T47D (cell line): ENCODE data around the gene AFAP1L2.
A peak's percentile ranks its signal among the peaks of the same experiment; 100 is the strongest.

Experiments used
- DNase-seq, 2 experiments: peaks; one replicate each; pipeline versions ENCODE4 v3.0.0 to v3.0.0-alpha.2; 2011 to 2012; ENCODE audit warnings: low read depth in 1 of 2, low spot score in 1 of 2
- JUND ChIP-seq: IDR thresholded peaks from 2 replicates; pipeline ENCODE4 v1.6.1; 2012; ENCODE audit warnings: low read depth
- in situ Hi-C: cut with HindIII; loops from 2 replicates; pipeline ENCODE4 v1.10.0; 2016; ENCODE audit warnings: low sequenced_read_pairs, low pct_unique_long_range_greater_than_20kb

Gene AFAP1L2

DNA sequence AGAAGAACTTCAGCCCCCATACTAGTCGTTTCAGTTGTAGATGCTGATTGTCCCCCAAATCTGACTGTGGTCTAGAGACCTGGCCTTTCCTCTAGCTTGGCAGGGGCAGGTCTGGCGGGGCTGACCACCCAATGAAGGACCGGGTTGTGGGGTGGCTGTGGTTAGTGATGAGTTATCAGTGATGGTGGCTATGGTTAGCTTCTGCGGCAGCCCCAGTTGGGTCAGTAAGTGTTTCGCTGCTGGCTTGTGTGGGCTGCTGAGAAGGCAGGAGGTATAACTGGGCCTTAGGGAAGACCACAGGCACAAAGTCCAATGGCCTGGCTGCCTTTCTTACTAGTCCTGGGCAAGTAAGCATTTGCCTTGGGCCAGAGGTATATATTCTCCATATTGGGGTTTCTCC is 143.9 kb downstream of the AFAP1L2 start:
- DNase-seq = no peak
- in situ Hi-C loops = no loop called here

DNA sequence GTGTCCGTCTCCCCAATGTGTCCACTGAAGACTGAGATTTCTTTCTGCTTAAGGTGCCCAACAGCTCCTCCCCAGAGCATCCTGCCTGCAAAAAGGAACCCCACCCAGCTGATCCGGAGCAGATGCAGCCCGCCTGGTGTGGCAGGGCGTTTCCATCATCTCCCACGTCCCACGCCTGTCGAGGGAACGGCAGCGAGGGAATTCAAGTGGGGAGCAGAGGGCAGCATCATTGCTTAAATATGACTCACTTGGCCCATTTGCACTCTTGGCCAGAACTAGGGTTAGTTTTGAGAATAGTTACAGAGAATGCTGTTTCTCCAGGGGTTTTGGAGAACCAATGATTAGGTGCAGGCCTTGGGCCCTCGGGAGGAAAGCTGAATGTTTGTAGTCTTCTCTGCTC is 144.5 kb downstream of the AFAP1L2 start:
- in situ Hi-C loops = no loop called here
- no peak for DNase-seq

More for the DNA sequence above, 143.9 kb downstream of the AFAP1L2 start:
- TF ChIP-seq JUND = no peak

DNA sequence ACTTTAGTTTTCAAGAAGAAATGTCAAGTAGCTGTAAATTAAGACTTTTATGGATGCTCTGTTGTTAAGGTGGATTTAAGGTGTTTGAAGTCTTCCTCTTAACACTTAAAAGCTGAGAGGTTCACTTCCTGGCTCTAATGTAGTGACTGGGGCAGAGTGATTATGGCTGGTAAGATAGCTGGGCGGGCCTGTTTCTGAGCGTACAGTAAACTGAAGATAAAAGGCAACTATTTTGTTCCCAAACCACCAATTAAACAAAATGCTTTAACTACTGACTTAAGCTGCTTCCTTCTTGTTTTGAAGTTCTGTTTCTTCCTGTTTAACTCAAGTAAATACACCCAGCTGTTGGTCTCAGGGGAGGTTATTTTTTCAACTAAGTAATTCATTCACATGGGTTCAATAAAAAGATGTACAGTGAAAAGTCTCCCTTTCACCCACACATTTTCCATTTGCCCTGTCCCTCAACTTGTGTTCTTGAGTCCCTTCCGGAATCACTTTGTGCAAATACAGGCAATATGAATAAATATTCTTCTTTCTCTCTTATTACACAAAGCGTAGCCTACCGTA is 145.9 kb downstream of the AFAP1L2 start:
- no peak for DNase-seq
- in situ Hi-C loops = no loop called here
- no peak for TF ChIP-seq JUND

More for the DNA sequence above, 144.5 kb downstream of the AFAP1L2 start:
- no peak for TF ChIP-seq JUND

DNA sequence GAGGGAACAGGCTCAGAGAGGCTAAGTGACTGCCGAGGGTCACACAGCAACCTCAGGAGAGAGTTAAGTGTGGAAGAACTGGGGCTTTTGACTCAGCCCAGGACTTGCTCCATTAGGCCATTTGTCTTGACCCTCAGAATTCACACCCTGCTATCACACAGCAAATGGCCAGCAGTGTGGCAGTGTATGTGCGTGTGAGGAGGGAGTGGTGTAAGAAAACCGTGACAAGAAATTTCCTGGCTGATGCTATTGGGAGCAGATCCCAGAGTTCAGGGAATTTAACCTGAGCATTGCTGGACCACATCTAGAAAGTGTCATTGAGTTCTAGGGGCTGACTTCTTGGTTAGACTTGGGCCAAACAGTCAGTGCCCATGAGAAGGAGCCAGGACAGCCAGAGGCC is 146.8 kb downstream of the AFAP1L2 start:
- in situ Hi-C loops = no loop called here
- TF ChIP-seq JUND = no peak
- DNase-seq = no peak

DNA sequence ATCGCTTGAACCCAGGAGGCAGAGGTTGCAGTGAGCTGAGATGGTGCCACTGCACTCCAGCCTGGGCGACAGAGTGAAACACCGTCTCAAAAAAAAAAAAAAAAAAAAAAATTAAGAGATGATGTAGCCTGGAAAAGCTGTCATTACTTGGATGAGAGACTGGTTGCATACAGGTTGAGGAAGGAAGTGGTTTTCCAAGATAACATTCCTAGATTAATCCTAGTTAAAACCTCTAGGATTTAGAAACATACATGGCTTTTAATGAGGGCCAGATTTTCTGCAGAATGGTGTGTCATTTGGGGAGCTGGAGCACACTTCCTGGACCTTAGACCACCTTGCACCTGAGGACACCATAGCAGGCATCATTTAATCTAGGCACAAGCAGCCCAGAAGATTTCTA is 147.5 kb downstream of the AFAP1L2 start:
- no peak for TF ChIP-seq JUND
- in situ Hi-C loops = no loop called here
- no peak for DNase-seq

DNA sequence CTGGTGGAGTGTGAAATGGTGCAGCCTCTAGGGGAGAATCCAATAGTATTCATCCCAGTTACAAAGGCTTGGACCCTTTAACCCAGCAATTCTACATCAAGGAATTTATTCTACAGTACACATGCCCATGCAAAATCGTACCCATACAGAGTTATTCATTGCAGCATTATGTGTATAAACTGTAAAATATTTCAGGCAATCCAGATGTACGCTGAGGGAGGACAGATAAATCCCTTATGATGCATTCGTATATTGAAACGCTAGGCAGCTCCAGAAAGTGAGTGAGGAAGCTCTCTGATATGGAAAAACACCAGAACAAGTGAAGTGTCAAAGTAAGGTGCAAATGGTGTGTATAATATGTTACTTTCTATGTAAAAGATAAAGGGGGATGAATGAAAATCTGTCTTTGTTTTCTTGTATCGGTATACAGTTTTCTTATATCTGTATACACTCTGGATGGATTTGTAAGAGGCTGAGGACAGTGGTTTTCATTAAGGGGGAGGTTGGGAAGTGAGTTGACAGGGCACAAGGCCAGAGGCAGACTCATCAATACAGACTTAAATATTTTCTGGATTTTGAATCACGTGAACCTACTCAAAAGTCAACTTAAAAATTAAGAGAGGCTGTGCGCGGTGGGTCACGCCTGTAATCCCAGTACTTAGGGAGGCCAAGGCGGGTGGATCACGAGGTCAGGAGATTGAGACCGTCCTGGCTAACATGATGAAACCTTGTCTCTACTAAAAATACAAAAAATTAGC is 148.1 kb downstream of the AFAP1L2 start:
- in situ Hi-C loops = no loop called here
- TF ChIP-seq JUND = no peak
- no peak for DNase-seq

DNA sequence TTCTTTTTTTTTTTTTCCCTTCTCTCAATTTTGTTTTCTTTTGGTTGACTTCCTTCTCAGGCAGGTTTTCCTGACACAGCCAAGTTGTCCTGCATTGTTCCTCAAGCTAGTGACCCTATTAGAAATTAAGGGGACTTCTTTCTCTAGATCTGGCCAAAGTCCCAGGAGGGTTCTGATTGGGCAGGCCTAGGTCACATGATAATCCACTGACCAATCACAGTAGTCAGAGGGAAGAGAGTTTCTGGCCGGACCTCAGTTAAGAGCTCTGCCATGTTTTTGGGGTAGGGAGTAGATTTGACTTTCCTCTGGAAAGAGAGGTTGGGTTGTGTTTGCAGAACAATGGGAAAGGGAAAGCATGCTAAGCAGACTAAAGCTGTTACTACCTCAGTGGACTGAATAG is 149.1 kb downstream of the AFAP1L2 start:
- DNase-seq = no peak

DNA sequence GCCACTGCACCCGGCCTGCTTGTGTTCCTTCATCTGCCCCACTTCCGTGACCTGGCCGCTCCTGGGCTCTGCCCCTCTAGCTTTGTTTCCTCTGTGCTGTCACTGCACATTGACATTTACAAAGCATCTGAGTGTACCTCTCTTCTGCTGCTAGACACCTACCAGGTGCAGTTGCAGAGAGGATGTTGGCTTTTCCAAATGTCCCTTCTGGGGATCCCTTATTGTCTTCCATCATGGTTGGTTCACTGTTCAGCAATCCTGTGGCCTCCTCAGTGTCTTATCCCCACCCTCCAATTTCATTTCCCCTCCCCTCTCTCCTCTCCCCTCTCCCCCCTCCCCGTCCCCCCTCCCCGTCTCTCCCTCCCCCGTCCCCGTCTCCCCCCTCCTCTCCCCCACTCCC is 151.4 kb downstream of the AFAP1L2 start:
- peak in 1 of 2 experiments; percentile 24 for DNase-seq
- TF ChIP-seq JUND = no peak
- in situ Hi-C loops = no loop called here

More for the DNA sequence above, 149.1 kb downstream of the AFAP1L2 start:
- in situ Hi-C loops = no loop called here
- TF ChIP-seq JUND = no peak

DNA sequence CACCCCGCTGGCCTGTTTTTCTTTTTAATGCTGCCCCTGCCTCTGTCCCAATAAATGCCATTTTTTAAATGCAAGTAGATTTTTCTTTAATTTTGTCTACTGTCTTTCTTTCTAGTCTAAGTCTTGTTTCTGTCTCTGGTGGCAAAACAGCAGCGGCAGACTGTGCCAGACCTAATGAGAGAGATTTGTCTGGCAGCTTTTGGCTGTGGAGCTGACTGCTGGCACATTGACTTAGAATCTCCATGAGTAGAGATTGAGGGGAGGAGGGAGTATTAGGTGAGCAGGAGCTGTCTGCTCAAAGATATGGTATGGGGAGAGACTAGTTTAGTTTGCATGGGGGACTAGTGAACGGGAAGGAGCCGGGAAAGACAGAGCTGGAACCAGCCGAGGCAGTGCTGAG is 152.2 kb downstream of the AFAP1L2 start:
- in situ Hi-C loops = no loop called here
- no peak for DNase-seq
- TF ChIP-seq JUND = no peak

DNA sequence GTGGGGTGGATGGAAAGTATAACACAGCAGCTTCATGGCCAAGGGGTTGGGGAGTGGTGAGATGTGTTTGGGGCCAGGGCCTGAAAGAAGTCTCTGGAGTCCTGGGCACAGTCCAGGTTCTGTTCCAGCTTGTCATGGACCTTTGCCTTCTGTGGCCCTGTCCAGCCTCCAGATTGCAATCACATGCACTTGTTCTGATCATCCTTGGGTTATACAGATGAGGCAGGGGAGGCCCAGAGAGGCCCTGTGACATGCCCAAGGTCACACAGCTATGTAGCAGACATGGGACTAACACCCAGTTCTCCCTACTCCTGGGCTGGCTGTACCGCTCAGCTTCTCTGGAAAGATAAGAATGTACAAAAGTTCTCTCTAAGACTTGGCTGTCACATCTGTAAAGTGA is 153.6 kb downstream of the AFAP1L2 start:
- no peak for DNase-seq
- TF ChIP-seq JUND = no peak
- in situ Hi-C loops = no loop called here

DNA sequence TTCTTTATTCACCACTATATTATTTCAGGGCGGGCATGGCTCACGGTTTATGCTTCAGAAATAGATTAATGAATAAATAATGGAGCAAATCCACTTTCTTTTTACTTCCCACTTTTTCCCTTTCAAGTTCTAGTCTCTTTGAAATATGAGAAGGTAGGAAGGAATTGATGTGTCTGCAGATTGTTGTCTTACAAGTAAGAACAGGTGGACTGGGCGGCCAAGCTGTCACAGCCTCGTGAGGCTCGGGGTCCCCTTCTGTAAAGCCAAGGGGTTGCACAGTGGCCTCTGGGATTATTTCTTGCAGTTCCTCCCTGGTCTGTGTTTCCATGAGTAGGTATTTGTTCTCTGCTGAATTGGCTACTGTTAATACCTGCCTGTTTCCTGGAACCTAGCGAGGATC is 154.1 kb downstream of the AFAP1L2 start:
- in situ Hi-C loops = no loop called here
- DNase-seq = no peak
- TF ChIP-seq JUND = no peak

DNA sequence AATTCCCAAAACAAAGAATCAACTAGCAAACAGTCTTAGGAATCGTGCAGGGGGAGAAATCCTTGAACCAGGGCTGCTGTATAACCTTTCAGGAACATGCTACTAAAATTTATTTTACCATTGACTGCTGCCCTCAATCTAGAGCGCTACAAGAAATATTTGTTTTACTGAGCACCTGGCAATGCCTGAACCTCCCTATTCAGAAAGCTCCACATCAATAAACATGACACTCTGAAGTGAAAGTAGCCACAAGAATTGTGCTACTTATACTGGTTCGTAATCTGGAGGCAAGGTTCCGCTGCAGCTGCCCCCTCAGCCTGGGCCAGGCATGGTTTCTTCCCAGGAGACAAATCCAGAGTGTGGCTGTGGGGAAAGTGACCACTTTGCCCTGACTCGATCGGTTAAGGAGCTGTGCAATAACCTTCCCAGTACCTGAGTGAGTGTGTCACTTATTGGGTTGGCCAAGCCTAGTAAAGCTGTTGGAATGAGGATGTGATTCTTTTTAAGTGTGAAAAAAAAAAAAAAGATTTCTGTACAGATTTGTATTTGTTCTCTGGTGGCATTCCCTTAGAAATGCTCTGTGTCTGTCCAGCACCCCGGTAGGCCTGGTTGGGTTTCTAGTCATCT is 157.5 kb downstream of the AFAP1L2 start:
- in situ Hi-C loops = no loop called here
- TF ChIP-seq JUND = no peak
- DNase-seq = peak in 1 of 2 experiments; percentile 23

DNA sequence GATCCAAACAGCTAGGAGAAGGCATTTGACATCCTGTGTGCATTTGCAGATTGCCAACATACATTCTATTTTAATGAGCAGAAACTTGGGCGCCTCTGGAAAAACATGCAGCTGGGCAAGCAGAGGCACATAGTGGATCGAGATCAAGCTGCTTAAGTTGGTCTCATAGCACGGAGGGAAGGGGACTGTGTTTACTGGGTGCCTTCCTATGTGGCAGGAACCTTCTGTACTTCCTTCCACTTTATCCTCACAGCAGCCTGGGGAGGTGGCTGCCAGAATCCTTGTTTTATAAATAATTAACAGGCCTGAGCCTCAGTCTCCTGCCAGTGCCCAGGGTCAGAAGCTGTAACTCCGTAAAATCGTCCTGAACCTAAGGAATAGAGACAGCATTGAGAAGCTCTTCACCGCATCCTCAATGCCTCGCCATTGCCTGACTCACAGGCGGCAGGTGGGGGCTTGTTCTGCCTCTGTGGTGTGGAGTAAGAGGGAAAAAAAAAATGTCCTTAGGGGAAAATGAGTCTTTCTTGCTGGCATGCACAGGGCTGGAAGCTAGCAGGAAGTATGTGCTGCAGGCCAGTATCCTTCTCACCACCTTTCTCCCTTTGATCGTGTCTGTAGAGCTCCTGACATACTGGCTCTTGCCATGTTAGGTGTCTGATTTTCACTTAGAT is 159.0 kb downstream of the AFAP1L2 start:
- TF ChIP-seq JUND = no peak
- in situ Hi-C loops = no loop called here

More for the DNA sequence above, 159.0 kb downstream of the AFAP1L2 start:
- DNase-seq = no peak
